HL-60 (cell line): ENCODE data around the gene SIGLEC8.

Source experiments
- CTCF ChIP-seq: IDR thresholded peaks from one replicate; pipeline ENCODE4 v1.5.1; 2011; ENCODE audit warnings: low read length, control low read depth, inconsistent platforms; ENCODE audit not compliant: insufficient read depth
- POLR2AphosphoS5 ChIP-seq: IDR thresholded peaks from 2 replicates; pipeline ENCODE4 v1.6.1; 2012; ENCODE audit warnings: low read depth
- REST ChIP-seq: IDR thresholded peaks from 2 replicates; pipeline ENCODE4 v1.6.1; 2012; ENCODE audit warnings: low read depth; ENCODE audit not compliant: insufficient replicate concordance

- TF ChIP-seq POLR2AphosphoS5 (no peak; the same call in 1 of the 2 replicates), CTCF (no peak), REST (no peak)
Measured at GRCh38 chr19:51462681-51463080, 4.4 kb upstream of the SIGLEC8 start.
